ENCODE data around the gene ERICH2.

ERICH2 gene

DNA sequence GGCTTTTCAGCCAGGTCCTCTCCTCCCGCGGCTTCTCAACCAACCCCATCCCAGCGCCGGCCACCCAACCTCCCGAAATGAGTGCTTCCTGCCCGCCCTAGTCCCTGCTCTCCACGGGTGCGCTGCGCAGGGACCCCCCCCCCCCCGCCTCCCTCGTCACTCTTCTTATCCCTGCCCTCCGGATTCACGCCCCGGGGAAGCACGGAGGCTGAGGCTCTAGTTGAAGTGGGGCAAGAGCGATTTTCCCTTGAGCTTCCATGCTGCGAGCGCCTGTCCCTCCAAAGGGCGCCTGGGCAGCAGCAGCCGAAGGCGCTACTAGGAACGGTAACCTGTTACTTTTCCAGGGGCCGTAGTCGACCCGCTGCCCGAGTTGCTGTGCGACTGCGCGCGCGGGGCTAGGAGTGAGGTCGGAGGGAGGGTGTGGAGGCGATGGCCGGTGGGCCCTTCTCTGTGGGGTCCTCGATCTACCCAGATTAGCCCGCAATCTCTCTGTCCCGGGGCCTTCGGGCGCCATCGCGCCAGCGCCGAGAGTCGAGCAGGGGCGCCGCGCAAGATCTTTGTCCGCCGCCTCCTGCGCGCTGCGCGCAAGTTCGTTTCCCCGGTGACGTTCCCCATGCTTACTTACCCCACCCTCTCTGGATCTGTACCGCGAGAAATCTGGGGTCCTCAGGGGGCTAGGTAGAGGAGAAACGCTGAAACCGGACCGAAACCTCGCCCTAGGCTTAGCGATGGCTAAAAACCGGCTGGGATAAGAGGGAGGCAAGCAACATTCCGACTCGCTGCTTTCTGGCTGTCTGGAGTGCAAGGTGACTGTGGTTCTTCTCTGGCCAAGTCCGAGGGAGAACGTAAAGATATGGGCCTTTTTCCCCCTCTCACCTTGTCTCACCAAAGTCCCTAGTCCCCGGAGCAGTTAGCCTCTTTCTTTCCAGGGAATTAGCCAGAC, 47.2 kb downstream of the ERICH2 start:
- DNase-seq (ENCODE audit: low spot score): peak; percentile 66

DNA sequence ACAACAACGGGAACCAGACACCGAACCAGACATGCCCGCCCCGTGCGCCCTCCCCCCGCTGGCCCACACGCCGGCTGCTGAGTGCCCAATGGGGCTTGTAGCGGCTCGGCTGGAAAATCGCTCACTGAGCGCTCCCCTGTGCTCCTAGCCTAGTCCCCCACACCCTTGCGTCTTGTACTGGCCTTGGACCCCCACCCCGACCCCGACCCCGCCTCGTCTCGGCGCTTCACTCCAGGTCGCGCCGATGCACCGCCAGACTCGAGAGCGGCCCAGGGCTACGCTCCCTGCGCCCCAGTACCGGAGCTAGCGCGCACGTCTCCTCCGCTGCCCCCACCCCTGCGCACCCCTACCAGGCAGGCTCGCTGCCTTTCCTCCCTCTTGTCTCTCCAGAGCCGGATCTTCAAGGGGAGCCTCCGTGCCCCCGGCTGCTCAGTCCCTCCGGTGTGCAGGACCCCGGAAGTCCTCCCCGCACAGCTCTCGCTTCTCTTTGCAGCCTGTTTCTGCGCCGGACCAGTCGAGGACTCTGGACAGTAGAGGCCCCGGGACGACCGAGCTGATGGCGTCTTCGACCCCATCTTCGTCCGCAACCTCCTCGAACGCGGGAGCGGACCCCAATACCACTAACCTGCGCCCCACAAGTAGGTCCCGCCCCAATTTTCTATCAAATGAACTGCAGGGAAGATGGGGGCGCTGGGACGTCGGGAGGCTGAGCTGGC, 48.0 kb downstream of the ERICH2 start:
- DNase-seq (ENCODE audit: low spot score): peak; percentile 71

DNA sequence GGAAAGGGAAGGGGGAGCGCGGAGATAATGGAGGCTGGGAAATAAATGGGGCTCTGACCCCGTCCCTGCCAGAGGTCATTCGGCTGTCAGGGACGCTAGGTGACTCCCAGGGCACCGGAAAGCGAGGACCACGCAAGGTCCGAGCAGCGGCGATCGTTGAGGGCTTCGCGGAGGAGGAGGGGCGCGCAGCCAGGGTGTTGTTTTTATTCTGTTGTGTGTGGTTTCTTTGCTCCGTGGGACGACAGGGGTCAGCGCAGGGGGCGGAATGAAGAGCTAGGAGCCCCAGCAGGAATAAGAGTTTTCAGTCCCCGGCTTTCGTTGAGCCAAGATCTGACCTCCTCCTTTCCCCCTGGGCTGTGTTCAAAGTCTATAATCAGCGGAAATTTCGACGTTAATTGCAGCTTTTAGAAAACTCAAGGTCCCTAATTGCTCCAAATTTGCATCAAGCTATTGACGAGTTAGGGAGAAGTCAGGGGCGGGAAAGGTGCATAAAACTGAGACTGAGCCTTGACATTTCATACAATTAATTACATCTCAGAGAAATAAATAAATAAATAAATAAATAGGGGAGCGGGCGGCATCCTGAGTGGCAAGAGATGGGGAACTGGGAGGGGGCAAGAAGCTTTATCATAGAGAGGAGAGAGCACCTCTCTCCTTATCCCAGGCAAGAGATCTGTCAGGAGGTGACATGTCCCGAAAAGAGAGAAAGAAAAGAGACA, 48.7 kb downstream of the ERICH2 start:
- DNase-seq (ENCODE audit: low spot score): peak; percentile 31

DNA sequence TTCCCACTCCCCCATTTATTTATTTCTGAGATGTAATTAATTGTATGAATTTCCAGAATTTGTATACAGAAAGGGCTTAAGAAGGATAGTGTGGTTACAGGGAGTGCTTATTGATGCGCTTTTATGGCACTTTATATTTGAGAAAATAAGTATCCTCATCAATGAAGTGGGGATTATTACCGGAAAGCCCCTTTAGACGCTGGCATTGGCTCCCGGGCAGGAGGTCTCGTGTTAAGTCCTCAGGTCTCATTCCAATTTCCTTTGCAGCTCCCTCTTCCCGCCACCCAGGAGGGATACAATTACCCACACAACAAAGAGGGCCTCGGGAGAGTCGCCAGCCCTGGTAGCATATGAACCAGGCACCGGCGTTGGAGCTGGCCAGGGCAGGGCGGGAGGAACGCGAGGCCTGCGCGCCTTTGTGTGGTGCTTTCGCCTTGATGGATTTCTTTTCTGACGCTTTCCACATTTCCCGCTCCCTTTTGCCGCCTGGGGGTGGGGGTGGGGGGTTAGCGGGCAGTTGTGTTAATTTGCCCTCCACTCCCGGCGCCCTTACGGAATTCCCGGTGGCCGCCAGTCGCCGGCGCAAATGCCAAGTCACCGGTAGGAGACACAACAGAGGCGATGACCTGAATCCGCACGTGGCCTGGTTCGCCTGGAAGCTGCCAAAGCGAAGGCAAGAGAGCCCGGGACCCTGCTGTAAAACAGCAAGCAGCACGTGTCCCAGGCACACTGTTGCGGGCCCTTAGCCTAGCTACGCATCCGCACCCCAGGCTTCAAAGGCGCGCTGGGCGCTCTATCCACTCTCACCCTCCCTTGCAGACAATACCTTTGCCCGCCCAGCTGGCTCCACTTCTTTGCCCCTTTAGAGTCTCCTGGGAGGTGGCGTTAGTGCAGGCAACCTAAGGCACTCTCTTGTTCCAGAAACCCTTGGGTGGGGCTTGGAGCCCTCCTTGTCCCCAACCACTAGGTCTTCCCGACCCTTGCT, 49.8 kb downstream of the ERICH2 start:
- DNase-seq (ENCODE audit: low spot score): no peak

DNA sequence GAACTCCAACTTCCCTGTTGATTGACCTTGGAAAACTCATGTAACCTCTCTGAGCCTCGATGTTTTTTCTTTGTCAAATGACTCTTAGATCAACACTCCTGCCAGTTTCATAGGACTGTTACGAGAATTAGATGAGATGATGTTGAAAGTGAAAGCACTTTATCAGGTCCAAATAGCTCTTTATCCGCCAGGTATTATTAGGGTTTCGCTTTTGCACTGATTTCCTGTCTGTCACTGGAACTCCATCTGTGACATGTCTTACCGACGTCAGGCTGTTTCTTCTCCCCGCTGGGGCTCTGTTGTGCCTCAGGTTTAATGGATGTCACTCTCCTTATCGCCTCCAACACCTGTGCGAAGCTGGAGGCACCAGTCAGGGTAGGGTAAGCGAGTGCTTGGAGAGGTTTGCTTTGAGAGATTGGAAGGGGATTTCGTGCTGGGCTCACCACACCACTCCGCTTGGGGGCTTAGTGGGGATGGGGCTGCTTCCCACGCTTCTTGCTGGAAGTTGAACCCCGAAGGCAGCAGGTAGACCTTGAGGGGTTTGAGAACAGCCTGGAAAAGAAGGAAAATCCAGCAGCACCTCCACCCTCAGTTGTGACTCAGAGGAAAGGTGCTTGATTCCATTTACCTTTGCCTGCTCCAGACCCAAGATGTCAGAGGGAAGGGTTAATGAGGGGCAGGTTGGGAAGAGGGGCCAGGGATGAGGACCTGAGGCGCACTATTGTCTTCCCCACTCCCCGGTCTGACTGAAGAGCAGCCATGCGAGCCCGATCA, 50.8 kb downstream of the ERICH2 start:
- peak; percentile 28 for DNase-seq (ENCODE audit: low spot score)

DNA sequence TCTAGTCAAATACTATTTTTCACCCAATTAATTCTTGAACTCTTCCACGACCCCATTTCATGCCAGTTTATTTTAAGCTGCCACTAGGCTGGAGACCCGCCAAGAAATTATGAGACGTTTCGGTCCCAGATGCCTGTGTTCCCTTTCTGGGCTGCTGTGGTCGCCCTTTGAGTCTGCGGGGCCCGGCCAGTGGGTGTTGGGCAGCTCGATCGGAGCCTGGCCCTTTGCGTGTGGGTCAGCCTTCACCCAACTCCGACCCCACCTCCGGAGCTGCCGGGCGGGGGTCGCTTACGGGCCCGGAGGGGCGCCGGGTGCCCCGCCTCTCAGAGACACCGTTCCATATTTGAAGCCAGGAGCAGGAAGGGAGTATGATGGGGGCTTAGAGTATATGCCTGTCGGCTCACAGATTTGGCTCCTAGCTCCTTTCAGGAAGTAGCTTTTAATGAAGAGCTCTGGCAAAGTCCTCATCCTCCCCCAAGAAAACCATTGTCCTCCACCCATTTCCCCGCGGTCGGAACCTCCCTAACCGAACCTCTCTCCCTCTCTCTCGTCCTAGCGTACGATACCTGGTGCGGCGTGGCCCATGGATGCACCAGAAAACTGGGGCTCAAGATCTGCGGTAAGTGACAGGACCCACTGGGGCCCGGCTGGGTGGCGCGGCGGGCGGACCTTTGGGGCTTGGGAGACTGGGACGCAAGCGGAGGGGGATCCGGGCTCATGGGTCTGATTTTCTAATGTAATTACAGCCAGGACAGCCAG, 51.5 kb downstream of the ERICH2 start:
- peak; percentile 40 for DNase-seq (ENCODE audit: low spot score)

DNA sequence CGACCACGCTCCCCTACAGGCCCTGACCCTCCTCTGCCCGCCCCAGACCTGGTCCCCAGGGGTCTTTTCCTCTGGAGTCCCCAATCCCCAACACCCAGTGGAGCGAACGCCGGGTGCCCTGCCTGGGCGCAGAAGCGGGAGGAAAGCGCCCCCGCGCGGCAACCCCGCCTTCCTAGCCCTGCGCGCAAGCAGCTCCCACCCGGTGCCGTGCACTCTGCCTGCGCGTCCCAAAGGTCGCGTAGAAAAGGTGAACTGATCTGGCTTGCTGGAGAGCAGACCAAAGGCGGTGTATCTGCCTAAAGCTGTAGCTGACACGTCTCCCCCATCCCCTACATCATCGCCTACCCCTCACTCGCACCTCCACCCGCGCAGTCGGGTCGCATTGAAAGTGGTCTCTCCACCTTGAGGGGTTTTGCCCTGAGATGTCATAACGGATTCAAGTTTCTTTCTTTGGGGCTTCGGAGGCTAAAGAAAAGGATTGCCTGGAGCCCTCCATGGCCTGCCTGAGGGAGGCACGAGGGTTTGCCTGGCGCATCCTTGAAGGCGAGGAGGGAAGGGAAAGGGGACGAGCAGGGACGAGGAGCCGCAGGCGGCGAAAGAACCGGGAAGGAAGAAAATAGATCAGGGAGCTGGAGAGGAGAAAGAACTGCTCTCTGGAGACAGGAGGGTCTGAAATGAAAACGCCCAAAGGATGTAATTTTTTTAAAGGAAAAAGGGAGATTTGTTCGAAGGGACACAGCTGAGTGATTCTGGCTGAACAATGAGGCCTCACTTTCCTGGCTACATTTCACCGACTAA, 52.3 kb downstream of the ERICH2 start:
- DNase-seq (ENCODE audit: low spot score): peak; percentile 90

DNA sequence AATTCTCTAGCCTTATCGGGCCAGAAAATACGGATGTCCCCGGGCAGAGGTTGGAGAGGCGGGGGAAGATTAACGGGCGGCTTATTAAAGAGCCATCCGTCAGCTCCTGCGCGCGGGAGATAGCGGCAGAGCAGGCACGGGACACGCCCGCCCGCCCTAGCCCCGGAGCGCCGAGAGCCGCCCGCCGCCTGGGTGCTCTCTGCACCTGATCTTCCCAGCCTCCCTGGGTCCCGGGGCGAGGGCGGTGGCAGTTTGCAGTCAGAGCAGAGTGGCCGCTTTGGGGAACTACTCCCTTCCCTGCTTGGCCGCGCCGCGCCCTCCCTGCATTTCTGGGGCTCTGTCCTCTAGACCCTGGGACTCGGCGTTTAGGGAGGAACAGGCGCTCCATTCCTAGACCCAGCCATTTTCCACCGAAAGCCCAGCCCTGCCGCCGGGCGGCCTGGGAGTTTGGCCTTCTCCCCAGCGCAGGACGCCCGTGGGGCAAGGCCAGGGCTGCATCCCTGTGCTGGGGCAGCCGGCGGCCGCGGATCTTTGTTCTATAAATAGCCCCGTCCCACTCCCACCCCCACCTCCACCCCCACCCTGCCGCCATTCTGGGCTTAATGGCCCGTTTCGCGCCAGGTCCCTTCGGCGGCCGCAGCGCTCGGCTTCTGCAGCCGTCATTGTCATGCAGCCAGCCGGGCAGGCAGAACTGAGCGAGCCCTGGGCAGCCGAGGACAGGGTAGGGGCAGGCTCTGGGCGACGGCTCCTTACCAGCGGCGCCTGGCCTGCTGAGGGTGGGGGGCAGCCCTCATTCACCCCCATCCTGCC, 53.1 kb downstream of the ERICH2 start:
- peak; percentile 64 for DNase-seq (ENCODE audit: low spot score)

DNA sequence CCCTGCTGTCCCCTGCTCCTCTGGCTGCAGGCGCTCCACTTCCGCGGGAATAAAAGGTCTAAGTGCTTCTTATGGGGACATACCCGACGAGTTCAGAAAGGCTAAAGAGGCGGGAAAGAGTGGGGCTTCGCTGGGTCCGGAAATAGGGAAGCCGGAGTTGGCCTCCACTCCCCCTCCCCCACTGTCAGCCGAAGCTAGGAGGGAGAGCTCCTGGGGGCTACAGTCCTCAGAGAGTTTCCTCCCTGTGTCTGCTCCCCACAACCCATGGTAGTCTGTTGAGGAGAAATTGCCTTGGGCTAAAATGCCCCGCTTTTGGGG, 53.7 kb downstream of the ERICH2 start:
- DNase-seq (ENCODE audit: low spot score): no peak

DNA sequence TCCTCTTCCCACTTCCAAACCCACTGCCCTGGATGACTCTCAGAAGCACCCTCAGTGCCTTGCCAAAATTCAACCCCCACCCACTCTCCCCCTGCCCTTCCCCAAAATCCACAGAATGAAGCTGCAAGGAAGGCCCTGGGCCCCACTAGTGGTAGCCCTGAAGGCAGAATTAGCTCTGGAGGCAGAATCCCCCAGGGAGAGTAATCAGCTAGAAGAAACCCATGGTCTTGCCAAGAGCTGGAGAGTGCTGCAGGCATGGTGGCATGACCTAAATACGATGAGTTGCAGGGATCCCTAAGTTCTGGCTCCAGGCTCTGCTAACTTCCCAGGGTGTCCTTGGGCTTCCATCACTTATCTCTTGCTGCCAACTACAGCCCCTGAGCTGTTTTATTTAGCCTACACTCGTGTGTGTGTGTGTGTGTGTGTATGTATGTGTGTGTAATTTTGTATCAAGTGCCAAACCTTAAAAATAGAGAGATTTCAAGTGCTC, 54.4 kb downstream of the ERICH2 start:
- DNase-seq (ENCODE audit: low spot score): no peak

DNA sequence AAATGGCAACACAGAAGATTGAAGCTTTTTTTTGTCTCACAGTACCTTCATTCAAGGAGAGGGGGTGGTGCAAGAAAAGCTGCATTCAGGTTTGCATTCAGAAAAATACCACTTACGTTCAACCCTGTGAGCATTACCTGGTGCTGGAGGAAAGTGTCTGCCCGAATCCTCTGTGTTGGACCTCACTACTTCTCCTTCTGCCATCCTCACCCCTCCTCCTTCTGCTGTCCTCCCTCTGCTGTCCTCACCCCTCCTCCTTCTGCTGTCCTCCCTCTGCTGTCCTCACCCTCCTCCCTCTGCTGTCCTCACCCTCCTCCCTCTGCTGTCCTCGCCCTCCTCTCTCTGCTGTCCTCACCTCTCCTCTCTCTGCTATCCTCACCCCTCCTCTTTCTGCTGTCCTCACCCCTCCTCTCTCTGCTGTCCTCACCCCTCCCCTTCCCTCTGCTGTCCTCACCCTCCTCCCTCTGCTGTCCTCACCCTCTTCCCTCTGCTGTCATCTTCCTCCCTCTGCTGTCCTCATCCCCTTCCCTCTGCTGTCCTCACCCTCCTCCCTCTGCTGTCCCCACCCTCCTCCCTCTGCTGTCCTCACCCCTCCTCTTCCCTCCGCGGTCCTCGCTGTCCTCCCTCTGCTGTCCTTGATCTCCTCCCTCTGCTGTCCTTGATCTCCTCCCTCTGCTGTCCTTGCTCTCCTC, 57.8 kb downstream of the ERICH2 start:
- no peak for DNase-seq (ENCODE audit: low spot score)

DNA sequence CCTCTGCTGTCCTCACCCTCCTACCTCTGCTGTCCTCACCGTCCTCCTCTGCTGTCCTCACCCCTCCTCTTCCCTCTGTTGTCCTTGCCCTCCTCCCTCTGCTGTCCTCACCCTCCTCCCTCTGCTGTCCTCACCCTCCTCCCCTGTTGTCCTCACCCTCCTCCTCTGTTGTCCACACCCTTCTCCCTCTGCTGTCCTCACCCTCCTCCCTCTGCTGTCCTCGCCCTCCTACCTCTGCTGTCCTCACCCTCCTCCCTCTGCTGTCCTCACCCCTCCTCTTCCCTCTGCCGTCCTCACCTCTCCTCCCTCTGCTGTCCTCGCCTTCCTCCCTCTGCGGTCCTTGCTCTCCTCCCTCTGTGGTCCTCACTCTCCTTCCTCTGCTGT, 58.3 kb downstream of the ERICH2 start:
- no peak for DNase-seq (ENCODE audit: low spot score)

DNA sequence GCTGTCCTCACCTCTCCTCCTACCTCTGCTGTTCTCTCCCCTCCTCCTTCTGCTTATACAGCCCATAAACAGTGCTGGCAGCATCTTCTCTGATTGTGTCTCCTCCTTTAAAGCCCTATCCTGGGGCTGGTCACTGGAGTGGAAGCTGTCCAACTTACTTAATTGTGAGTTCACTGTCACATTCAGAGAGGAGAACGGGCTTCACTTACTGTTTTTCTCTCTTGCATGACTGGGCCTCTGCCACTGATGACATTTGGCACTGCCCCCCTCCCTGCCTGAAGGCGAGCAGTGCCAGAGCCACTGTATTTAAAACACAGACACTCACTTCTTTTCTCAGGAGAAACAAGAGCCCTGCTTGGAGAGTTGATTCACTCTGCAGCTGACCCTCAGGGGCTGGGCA, 58.9 kb downstream of the ERICH2 start:
- DNase-seq (ENCODE audit: low spot score): no peak

DNA sequence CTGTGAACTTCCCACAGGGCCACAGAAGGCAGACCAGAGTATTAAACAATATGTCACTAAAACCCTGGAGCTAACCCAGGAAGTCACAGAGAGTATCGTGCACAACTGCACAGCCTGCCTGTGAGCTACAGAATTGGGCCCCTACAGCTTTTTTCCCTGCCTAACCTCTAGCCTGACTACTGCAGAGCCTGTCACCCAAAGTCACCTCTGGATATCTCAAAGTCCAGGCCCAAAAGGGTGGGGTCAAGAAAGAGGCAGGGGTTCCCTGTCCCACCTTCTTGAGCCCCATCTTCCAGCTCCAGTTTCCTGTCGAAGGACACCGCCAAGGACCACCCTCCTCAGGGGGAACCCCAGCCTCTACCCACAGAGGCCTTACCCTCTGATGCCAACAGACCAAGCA, 60.0 kb downstream of the ERICH2 start:
- no peak for DNase-seq (ENCODE audit: low spot score)

DNA sequence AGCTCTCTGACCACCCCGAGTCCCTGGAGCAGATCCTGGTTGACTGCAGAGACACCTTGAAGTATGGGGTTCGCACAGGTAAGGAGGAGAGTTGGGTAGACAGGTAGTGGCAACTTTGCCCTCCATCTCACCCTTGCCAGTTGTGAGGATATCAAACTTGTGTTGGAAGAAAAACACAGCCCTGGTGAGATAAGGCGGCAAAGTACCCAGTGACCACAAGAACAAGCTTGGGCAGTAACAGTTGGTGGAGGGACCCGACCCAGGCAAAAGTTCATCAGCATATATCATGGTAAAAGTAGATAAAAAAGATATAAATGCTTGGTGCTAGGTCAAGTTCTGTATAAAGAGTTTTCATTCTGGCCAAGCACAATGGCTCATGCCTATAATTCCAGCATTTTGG, 60.9 kb downstream of the ERICH2 start:
- DNase-seq (ENCODE audit: low spot score): no peak

DNA sequence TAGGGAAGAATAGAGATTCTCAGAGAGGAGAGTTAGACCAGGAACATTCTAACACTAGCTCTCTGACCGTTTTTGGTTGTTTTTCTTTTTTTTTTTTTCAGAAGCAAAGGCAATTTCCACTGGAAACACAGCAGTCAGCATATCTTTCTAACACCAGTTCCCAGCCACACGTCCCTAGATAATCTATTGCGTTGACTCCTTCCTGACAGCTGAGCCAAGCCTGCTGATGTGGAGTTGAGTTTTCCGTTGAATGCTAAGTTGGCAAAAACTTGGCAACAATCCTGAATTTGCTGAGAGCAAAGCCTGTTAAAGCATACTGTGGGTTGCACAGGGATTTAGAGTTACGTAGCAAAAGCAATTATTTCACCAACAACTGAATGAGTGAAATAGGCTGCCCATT, 65.8 kb downstream of the ERICH2 start:
- no peak for DNase-seq (ENCODE audit: low spot score)

DNA sequence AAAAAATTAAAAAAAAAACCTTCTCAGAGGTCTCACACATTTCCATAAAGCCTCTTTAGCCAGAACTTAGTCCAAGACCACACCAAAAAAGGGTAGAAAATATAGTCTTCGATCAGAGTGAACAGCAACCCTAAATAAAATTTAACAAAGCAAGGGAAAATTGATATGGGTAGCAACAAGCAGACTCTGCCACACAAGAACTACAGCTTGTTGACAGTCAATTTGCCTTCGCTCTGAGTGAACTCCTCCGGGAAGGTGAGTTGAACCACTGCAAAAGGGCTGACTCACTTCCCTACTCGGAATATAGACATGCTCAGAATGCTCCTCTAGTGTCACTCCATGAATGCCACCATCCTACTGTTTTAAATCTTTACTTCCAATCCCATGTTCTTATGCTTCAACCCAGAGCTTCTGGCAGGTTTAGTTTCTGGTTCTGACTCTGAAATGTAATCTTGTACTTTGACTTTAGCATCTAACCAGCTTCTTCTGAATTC, 70.6 kb downstream of the ERICH2 start:
- DNase-seq (ENCODE audit: low spot score): no peak
